Ecto neural progenitor cell (in vitro differentiated cells): ENCODE data around the gene LCE2A.
"Not testable (repeated sequence)": the region's sequence is repeated elsewhere in the genome, so short reads cannot be mapped to it uniquely, and the experiment has no call there.

Source experiments
- DNase-seq: peaks from one replicate; pipeline ENCODE4 v3.0.0-alpha.2; 2018; ENCODE audit warnings: low spot score

LCE2A gene, protein sequence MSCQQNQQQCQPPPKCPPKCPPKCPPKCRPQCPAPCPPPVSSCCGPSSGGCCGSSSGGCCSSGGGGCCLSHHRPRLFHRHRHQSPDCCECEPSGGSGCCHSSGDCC

GRCh38 chr1:152697701-152698600 lies at the start of gene LCE2A:
Gene LCE2A (plus strand): TSS chr1:152698345. CDS start chr1:152698902, 557 bp downstream.
- DNase-seq = no peak

DNA sequence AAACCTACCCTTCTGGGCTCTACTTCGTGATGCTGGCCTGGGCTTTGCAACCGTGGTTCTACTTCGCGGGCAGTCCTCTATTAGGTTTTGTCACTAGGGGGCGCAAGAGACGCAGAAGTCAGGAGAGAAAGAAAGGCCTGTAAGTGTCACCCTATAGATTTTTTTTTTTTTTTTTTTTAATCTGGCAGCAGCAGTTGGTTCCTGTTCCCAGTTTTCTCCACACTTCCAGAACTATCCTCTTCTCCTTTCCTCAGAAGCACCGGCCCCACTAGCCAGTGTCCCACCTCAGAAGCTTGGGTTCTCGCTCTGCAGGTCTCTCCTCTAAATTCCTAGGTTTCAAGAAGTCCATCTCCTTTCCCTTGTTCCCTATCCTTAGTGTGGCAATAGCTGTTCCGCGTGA lies 44.0 kb upstream of the LCE2A start:
- DNase-seq = no peak

GRCh38 chr1:152656459-152656858 lies 41.7 kb upstream of the LCE2A start:
- no peak for DNase-seq

DNA sequence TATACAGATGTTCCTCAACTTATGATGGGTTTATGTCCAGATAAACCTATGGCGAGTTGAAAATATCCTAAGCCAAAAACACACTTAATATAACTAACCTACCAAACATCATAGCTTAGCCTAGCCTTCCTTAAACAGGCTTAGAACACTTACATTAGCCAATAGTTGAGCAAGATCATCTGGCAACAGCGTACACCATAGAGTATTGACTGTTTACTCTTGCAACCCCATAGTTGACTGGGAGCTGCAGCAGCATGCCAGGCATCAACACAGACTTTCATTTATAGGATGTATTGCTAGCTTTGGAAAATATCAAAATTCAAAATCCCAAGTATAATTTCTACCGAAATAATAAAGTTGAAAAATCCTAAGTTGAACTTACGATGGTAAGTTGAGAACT lies 40.5 kb upstream of the LCE2A start:
- no peak for DNase-seq

DNA sequence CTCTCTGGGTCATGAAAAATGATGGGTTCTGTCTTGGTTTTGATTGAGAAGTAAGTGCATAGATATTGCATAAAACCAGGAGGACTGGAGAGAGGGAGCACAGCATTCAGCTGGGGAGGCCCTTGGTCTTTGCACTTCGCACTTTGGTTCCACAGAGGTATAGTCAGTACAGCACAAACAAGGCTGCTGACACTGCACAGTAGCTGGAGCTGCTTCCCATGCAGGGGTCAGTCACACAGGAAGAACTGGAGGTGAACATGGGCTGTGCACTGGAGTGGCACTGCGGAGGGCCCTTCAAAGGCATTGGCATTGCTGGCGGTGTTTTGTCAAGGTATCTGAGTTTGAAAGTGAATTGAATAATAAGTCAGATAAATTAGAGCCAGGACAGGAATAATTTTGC lies 39.5 kb upstream of the LCE2A start:
- DNase-seq = no peak

GRCh38 chr1:152663098-152663497 lies 35.0 kb upstream of the LCE2A start, which contains the start of gene LCE2D:
Gene LCE2D (plus strand): TSS chr1:152663380. CDS start chr1:152664106, 726 bp downstream.
- no peak for DNase-seq

- not testable (repeated sequence) for DNase-seq
Observed at GRCh38 chr1:152666171-152666570, 32.0 kb upstream of the LCE2A start.

DNA sequence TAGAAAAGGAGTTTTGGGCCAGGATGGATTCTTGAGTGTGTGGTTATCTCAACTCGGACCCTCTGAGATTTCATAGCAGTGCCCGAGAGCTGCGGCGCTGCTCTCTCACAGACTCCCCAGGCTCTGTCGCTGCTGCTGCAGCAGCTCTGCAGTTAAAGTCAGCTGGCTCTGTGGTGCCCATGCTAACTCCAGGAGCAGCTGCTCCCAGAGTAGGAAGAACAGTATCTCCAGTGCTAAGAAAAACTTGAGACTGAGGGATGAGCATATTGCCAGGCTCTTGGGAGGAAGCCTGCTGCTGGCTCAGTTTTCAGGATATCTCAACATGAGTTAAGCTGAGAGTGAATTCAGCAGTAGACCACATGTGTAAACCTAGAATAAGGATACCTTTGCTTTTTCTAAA lies 30.5 kb upstream of the LCE2A start:
- no peak for DNase-seq

DNA sequence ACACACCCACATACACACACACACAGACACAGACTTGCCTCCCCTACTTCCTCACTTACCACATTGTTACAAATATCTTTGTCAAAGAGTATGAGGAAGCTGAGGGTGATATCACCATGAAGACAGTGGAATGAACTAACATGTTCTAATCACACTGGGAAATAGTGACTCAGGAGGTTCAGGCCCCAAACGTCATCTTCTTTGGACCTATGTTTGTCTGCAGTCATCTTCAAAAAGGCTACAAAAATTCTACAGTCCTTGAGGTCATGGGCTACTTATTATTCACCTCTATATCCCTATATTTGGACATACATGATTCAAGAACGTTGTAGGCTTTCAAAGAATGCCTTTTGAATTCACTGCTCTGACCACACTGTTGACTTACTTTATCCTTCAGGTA lies 25.1 kb upstream of the LCE2A start:
- no peak for DNase-seq

GRCh38 chr1:152674983-152675382 lies 23.2 kb upstream of the LCE2A start, which contains the start of gene LCE2C:
Gene LCE2C (plus strand): TSS chr1:152675279. CDS start chr1:152676016, 737 bp downstream.
- DNase-seq = not testable (repeated sequence)

DNA sequence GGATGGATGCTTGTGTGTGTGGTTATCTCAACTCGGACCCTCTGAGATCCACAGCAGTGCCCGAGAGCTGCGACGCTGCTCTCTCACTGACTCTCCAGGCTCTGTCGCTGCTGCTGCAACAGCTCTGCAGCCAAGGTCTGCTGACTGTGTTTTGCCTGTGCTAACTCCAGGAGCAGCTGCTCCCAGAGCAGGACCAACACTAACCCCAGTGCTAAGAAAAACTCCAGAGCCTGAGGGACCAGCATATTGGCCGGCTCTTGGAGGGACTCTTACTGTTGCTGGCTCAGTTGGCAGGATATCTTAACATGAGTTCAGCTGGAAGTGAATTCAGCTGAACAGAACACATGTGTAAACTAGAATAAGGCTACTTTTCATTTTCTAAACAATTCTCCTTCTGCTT lies 18.7 kb upstream of the LCE2A start:
- no peak for DNase-seq

DNA sequence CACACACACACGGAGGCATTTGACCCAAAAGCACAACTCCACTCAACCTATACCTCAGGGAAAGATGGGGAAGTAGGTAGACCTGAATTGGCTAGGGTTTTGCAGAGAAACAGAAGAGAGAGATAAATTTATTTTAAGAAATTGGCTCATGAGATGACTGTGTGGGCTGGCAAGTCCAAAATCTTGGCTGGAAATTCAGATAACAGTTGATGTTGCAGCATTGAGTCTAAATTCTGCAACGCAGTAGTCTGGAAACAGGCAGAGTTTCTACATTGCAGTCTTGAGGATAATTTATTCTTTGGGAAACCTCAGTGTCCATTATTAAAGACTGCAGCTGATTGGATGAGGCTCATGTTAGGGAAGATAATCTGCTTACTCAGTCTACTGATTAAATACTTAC lies 16.5 kb upstream of the LCE2A start:
- DNase-seq = no peak

- DNase-seq = no peak
Observed at GRCh38 chr1:152683846-152684245, 14.3 kb upstream of the LCE2A start.

GRCh38 chr1:152685823-152686222 lies 12.3 kb upstream of the LCE2A start, which contains the start of gene LCE2B:
Gene LCE2B (plus strand): TSS chr1:152686123. CDS start chr1:152686844, 721 bp downstream.
- DNase-seq = not testable (repeated sequence)

DNA sequence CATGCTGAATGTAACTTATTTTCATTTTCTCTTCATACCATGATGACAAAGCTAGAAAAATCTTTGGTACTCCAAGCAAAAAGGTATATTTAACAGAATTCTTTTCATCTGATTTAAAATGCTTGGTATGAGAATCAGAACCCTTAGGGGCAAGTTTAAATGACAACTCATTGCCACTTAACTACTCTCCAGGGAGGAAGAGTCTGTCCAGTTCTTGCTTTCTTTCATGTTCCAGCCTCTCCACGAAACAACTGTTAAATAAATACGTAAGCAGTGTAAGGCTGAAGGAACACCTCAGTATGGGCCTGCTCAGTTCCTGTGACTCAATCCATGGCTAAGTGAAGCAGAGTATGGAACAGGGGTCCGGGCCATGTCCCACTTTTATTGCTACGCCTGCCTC lies 1.6 kb downstream of the LCE2A start:
- no peak for DNase-seq

GRCh38 chr1:152707860-152708259 lies 9.7 kb downstream of the LCE2A start, which contains the start of gene LCE4A:
Gene LCE4A (plus strand): TSS chr1:152708160. CDS start chr1:152709076, 916 bp downstream.
- DNase-seq = no peak

DNA sequence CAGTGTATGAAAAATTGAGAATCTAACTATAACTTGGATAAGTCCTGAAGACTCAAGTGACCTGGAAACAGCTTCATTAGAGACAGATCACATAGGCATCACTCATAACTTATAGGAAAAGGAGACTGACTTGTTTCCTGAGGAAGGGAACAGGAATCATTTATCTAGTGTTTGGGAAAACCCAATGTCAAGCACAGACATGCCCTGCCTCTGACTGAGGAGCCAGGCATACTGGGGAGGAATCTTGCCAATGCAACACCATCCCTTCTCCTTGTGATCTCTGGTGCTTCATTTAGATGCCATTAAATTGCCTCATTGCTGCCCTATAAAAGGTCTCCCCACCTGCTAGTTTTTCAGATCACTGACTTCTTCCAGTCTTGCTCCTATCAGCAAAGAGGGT lies 20.1 kb downstream of the LCE2A start:
- no peak for DNase-seq

DNA sequence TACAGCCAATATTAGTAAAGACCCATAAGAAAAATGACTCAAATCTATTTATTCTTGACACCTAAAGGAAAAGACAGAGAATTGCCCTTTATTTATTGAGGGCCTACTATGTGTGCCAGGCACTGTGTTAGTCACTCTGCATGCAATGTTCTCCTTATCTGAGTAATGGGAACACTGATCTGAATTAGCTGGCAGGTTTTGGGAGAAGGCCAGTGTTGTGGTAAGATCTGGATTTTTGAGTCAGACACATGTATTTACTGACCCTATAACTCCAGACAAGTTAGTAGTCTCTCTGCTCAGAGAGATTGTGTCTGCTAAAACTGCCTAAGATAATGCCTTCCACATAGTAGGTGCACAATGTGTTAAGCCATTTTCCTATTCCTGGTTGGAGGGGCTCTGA lies 27.1 kb downstream of the LCE2A start:
- DNase-seq = no peak

DNA sequence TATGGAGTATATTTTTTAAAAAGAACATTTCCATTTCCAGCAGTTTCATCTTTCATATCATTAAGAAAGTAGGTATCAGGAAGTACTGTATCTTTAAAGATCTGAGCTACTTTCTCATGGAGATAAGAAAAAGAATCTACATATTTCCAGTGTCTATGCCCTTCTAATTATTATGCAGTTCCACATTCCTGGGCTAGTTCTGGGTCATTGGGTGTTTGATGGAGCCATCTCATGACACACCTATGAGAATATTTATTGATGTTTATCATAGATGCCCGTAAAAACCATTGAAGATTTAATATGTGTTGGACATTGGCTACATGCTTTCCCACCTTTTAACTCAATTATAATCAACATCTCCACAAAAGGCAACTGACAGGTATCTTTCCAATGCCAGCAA lies 30.8 kb downstream of the LCE2A start:
- no peak for DNase-seq

DNA sequence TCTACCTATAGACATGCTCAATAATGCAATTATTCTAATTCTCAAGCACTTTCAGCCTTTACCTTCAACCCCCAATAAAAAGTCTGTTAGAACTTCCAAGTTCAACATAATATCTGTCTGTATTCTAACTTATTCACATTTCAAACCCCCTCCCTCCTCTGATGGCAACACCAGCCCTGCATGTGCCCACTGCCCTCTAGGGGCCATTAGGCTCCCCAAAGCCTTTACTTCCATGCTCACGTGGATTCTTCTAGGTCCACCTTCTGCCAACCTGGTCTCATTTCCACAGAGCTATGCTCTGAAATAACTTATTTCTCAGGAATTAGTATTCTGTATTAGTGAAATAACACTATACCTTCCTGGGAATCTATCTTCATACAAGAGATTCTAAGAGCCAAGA lies 37.5 kb downstream of the LCE2A start:
- no peak for DNase-seq

- no peak for DNase-seq
Observed at GRCh38 chr1:152737997-152738396, 39.9 kb downstream of the LCE2A start.

DNA sequence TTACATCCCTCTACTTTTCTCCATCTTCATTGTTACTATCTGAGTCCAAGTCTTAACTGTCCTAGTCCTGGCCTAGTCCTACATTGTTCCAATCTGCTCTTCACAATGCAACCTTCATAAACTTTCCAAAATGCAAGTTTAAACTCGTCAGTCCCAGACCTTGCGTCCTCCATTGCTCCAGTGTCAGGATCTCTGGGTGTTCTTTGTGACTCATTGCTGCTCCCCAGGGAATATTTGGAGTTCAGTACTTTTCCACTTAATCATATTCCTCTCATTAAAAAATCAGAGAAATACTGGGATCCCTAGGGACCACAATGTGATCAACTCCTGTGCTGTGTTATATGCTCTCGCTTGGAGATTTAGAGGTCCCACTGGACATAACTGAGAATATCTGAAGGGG lies 41.7 kb downstream of the LCE2A start:
- no peak for DNase-seq

- DNase-seq = no peak
Observed at GRCh38 chr1:152741656-152742055, 43.5 kb downstream of the LCE2A start.
